HG02943 (cell line): ENCODE measurements around the gene CSTPP1.

Source experiments
- ATAC-seq: cut with Tn5 transposase; IDR thresholded peaks from one replicate; pipeline ENCODE4 v1.9.1; 2021; ENCODE audit warnings: mild to moderate bottlenecking, low read depth, moderate library complexity; ENCODE audit not compliant: unreplicated experiment

The CSTPP1 gene

GRCh38 chr11:47152126-47152952, 215.8 kb downstream of the CSTPP1 start:
- no peak for ATAC-seq

DNA sequence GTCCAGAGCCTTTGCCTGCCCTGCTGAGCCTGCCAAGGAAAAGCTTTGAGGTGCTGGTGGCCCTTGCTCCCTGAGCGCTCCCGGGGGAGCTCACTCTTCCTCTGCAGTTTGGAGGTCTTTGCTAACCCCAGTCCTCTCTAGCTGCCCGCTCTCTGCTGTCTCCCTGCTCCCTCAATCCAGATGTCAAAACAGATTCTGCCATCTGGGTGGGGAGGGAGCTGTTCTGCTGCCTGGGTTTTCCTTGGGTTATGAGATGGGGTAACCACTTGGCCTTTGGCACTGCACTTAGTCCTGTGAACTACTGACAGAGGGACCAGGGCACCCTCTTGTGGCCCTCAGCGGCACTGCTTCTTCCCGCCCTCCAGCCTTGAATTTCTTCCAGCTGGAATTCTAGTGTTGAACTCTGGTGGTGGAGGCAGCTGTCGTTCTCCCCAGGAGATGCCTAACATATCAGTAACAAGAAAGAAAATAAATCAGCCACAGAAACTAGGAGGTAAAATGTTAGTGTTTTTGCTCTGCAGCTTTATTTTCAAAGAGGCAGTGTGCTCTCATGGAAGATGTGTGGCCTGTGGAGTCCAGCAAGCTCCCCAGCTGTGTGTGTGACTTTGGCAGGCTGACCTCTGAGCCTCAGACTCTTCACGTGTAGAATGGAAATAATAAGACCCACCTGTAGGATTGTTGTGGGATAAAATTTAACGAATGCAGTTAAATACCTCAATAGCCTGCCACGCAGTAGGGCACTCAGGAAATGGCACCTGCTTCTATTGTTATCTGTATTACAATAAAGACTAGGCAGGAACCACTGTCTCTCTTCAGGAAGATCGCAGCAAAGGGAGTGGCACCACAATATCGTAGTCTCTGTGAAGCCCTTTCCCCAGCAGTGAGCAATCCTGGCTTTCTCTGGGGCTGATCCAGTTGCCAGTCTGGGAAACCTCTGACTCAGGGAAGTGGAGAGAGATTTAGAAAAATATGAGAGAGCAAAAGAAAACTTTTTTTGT, 216.7 kb downstream of the CSTPP1 start:
- ATAC-seq = no peak

DNA sequence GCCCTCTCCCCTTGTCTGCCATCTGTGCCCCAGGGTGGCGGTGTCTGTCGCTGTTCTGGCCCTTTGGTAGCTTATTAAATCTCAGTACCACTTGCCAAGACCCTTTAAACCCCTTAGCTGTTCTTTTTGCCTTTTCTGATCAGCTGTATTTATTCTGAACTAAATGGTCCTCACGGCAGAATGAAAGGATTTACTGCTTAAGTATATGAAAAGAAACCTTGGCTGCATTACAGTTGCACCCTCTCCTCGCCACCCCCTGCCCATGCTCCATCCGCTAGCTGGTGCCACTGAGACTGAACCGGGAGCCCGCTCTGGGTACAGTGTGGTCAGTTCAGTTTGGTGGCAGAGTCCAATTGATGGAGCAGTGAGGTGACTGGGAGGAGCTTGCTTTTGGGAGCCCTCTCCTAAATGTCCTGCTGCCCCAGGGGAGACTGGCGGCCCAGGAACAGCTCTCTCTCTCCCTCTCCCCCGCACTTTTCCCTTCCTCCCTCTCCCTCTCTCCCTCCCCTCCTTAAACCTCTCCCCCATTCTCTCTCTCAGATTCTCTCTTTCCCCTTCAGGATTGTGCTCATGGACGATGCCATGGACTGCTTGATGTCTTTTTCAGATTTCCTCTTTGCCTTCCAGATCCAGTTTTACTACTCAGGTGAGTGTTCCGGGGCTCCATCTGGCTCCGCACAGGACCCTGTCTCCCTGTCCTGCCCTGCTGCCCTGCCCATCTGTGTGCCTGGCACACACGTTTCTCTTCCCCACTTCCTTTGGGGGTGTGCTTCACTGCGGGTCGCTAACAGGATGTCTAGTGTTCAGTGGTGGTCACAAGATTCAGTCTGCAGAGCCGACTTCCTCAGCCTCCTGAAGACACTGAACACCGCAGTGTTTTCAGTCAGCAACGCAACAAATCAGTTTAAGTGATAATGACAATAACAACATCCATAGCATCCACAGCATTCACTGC, 218.3 kb downstream of the CSTPP1 start:
- no peak for ATAC-seq

DNA sequence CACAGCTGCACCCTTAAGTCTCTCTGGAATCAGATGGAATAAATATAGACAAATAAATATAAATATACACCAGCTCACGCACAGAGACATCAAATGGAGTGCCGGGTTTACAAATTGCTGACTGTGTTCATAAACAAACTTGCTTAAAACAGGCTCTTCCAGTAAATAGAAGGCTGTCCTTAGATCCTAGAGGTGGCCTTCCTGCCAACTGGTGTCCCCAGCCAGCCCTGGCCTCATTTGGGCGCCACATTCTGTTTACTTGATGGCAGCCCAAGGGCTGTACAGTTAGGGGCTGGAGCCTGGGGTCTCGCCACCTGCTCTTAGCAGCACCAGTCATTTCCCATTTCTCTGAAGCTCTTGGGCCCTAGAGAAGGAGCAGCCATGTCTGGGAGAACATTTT, 219.3 kb downstream of the CSTPP1 start:
- ATAC-seq = no peak

DNA sequence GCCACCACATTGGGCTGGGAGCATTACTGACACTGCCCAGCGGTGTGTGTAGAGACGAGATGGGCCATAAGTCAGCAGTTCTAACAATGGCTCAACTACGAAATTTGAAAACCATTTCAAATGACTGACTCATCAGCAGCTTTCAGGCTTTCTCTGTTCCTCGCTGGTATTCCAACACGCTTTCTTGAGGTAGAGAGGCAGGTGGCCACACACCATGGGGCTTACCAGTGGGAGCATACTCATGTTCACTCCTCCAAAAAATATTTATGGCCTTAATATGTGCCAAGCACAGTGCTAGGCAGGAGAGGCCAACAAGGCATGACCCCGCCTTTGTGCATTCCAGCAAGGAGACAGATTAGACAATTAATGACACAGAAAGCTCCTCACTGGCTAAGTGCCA, 219.8 kb downstream of the CSTPP1 start:
- ATAC-seq = no peak

- ATAC-seq = no peak
These were observed 220.4 kb downstream of the CSTPP1 start for GRCh38 chr11:47156951-47157350.

DNA sequence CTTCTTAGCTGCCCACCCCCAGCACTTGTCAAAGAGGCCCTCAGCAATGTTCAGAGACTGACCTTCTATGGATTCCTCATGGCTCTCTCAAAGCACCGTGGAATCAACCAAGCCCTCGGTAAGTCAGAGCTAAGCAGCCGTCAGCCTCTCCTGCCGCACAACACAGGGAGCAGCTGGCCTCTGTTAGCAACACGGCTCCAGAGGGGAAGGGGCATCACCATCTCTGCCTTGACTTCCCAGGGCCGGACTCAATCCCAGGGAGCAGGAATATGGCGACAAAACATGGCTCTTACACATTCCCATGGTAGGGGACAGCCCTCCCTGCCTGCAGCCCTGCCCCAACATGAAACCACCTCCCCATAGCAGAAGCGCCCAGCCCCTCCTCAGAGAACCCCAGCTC, 221.2 kb downstream of the CSTPP1 start:
- ATAC-seq = no peak

DNA sequence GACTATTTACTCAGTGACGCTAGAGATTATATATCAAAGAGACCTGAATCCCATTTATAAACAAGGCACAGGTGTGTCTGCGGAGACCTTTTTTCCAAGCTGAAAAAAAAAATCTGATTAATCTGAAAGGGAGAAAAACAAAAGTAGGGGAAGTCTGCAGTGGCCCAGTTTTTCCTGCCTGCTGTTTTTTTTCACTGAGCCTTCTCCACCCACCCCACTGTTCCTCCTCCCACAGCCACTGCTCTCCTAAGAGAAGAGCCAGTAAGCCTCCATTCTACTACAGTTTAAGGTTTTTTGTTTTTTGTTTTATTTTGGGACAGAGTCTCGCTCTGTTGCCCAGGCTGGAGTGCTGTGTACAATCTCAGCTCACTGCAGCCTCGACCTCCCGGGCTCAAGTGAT, 221.7 kb downstream of the CSTPP1 start:
- no peak for ATAC-seq

- ATAC-seq = no peak
These were observed 224.2 kb downstream of the CSTPP1 start for GRCh38 chr11:47160753-47161133.

DNA sequence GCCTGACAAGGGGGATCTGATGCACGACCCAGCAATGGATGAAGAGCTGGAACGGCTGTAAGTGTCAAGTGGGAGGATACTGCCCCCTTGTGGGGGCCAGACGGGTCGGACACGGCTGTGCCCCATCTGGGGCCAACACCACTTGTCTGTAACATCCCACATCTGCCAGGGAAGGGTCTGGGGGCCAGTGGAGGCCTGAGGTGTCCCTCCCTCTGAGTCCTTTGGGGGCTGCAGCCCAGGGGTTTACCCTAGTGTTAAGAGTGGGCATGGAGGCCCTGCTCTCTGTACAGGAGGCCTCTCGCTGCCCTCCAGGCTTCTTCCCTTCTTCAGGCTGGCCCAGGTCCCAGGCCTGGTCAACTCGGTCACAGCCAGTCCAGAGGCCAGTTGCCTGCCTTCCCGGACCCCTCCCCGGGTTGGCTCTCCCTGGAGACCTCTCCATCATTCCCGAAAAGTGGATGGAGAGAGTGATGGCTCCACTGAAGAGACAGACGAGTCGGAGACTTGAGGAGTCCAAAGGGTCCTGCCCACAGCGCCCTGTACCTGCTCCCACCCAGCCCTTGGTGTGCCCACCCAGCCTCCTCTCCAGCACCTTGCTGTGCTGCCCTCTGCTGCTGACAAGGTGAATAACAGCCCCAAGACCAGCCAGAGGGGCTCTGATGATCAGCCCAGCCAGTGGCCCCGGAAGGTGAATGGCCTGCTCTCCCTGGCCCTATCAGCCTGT, 224.7 kb downstream of the CSTPP1 start:
- no peak for ATAC-seq

- no peak for ATAC-seq
These were observed 225.3 kb downstream of the CSTPP1 start for GRCh38 chr11:47161890-47162289.

DNA sequence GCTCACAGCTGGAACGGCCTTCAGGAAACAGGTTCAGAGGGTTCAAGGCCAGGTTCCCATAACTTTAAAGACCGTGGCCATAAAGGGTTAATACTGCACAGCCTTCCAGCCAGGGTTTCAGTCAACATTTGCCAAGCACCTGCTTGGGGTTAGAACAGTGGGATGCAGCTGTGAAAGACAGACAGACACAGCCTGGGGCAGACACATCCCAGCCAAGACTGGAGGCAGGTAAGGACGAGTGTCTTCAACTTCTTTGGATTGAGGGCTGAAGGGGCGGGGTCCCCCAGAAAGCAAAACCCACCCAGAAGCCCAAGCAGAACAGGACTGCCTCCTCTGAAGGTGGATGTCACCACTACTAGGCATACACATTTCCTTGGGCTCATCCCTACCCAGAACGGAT, 225.9 kb downstream of the CSTPP1 start:
- no peak for ATAC-seq

DNA sequence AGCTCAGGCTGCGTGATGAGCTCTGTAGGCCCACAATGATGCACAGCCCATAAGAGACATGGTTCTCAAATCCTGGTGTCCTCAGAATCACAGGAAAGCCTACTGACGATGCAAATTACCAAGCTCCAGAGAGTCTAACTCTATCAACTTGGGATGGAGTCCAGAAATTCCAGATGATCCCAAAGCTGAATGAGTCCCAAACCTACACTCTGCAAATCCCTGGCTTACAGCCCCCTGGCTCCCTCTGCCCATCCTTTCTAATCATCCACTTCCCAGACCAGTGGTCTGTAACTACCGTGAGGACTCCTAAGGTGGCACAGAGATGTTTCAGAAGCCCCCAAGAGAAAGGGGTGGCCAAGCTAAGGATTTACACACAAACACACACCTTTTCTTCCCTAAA, 226.6 kb downstream of the CSTPP1 start:
- ATAC-seq = no peak

GRCh38 chr11:47163898-47164297, 227.3 kb downstream of the CSTPP1 start:
- no peak for ATAC-seq

- ATAC-seq = no peak
These were observed 227.8 kb downstream of the CSTPP1 start for GRCh38 chr11:47164321-47164720.

- ATAC-seq = no peak
These were observed 228.8 kb downstream of the CSTPP1 start for GRCh38 chr11:47165253-47165840.

DNA sequence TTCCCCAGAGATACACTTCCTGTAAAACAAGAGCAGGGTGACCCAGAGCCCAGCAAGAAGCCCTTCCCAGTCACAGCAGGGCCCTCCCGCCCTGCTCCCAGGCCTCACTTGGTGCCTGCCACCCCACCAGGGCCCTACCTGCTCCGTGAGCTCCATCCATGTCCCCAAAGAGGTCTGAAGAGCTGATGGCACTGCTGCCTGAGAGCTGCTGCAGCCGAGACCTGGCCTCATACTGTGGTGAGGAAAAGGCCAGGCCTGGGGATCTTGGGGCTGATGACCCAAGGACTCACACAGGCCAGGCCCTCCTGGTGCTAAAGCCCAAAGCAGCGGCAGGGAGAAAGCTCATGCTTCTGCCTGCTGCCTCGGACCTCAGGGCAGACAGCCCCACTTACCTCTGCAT, 229.8 kb downstream of the CSTPP1 start:
- no peak for ATAC-seq

DNA sequence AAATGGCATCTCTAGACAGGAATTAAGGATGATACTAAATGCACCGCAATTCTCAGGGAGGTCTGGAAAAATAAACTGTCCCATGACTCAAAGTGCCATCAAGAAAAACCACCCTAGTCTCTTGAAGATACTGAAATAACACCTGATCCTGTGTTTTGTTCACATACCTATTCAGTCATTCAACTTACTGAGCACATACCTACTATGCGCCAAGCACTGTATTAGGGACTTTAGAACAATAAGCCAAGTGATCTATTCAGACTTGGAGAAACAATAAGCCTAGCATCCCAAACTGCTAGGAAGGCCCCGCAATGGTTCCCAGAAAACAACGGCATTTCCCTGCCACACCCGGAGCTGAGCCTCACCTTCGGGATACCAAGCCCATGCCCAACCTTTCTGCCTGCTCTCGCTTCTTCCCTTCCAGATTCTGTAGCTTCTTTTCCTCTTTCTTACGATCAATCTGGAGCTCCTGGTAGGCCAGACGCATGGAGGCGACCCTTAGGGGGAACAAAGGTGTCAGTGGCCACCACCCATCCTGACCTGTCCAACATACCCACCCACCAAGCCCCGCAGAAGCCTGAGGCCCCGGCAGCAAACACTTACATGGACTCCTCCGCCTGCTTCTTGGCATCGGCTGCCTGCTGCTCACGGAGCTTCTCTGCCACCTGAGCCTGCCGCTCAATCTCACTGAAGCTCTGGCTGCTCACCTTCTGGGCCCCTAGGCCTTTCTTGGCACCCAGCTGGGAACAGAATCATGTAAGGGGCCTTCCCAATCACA, 234.7 kb downstream of the CSTPP1 start:
- no peak for ATAC-seq

DNA sequence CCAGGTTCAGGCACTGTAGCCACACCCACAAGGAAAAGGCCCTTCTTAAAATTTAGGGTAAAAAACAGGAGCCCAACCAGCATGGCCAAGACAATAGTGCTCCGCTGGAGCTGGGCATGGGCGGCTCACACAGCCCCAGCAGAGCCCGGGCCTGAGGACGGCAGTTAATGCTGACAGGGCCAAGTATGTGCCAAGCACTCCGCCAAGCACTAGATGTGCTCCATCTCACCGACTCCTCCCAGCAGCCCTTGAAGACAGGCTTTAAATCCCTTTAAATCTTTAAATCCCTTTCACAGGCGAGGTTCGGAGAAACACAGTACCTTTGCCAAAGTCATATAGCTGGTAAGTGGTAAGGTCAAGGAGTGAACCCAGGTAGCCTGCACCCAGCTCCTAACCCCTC, 235.3 kb downstream of the CSTPP1 start:
- ATAC-seq = no peak
